Measurements from ENCODE around the gene SDK2.

DNA sequence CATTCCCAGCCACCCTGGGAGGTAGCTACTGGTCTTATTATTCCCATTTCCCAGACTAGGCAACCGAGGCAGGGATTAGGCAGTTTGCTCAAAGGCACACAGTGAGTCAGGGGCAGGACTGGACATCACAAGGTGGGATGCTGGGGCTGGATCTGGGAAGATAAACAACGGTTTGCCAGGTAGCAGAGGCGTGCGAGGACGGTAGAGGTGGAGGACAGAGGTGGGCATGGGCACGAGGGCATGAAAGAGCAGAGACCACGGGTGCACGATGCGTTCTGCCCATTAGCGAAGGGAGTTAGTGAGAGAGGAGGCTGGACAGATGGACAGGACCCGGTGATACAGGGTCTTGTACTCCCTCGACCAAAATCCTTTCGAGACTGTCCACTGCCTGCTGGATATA, 148.0 kb downstream of the SDK2 start:
- TF ChIP-seq, protein P1, sequence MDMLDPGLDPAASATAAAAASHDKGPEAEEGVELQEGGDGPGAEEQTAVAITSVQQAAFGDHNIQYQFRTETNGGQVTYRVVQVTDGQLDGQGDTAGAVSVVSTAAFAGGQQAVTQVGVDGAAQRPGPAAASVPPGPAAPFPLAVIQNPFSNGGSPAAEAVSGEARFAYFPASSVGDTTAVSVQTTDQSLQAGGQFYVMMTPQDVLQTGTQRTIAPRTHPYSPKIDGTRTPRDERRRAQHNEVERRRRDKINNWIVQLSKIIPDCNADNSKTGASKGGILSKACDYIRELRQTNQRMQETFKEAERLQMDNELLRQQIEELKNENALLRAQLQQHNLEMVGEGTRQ (IDR thresholded peaks at IDR 0.05): no peak
- TF ChIP-seq POLR2A (IDR thresholded peaks at IDR 0.05; ENCODE audit: low read length): no peak
- no peak for TF ChIP-seq EP300 (IDR thresholded peaks at IDR 0.05)

All from A549 (cell line).